PFSK-1 (cell line): ENCODE measurements around the gene EFL1.

Source experiments
- POLR2AphosphoS5 ChIP-seq: IDR thresholded peaks from 2 replicates; pipeline ENCODE4 v1.6.1; 2012; ENCODE audit warnings: low read depth, mild to moderate bottlenecking, control low read depth, low read length, moderate library complexity
- REST ChIP-seq, 2 experiments: IDR thresholded peaks; 2 replicates each; pipeline versions ENCODE4 v1.6.1 to v1.8.0; 2011 to 2012; ENCODE audit warnings: low read depth in 2 of 2, low read length in 2 of 2, control low read depth in 1 of 2, inconsistent platforms in 1 of 2, mild to moderate bottlenecking in 1 of 2, moderate library complexity in 1 of 2; ENCODE audit not compliant: insufficient read depth in 1 of 2
- TAF1 ChIP-seq: IDR thresholded peaks from 2 replicates; pipeline ENCODE4 v1.6.1; 2012; ENCODE audit warnings: low read length, control low read depth, borderline replicate concordance; ENCODE audit not compliant: insufficient read depth

- TF ChIP-seq REST (IDR thresholded peaks at IDR 0.05; ENCODE audit: insufficient read depth in 1 of 2, low read depth in 2 of 2, low read length in 2 of 2): no peak
- TF ChIP-seq POLR2AphosphoS5: no peak
- TF ChIP-seq TAF1: no peak
These were observed 42.2 kb upstream of the EFL1 start for GRCh38 chr15:82304778-82305090.
